Fibroblast of the aortic adventitia (primary cell): ENCODE data around the gene SAMD4A. TPM values are rescaled to one million over a fixed set of nuclear protein-coding genes. Genes with fewer than 3 reads are reported as not detected.

Experiments
- DNase-seq: peaks from one replicate; pipeline ENCODE4 v3.0.0-alpha.2; 2010; ENCODE audit warnings: low read depth
- H3K4me3 ChIP-seq: 2 replicates; pipeline ENCODE4 v1.5.1; 2011; ENCODE audit warnings: low read depth, mild to moderate bottlenecking, control low read depth, low read length, moderate library complexity
- CTCF ChIP-seq: IDR thresholded peaks from 2 replicates; pipeline ENCODE4 v1.5.1; 2011; ENCODE audit warnings: mild to moderate bottlenecking, low read length, control low read depth, inconsistent platforms; ENCODE audit not compliant: insufficient read depth
- total RNA-seq: library from RNA; depleted of rRNA; stranded (reverse); fragments of >200 nt; gene quantifications from 2 replicates; pipeline ENCODE4 v1.2.3, GENCODE V29; 2012; ENCODE audit warnings: low replicate concordance

SAMD4A gene
- total RNA-seq, 1 donor, result 20.1 TPM

- no peak for TF ChIP-seq CTCF
- DNase-seq, result no peak
- H3K4me3 ChIP-seq, result no peak overlapping the region
Observed at GRCh38 chr14:54756656-54757392, 189.9 kb downstream of the SAMD4A start.

- TF ChIP-seq CTCF, result no peak
- DNase-seq, result no peak
- H3K4me3 ChIP-seq, result no peak overlapping the region
Observed at GRCh38 chr14:54758041-54758440, 191.1 kb downstream of the SAMD4A start.

- TF ChIP-seq CTCF, result no peak
- DNase-seq, result no peak
- H3K4me3 ChIP-seq, result no peak overlapping the region
Observed at GRCh38 chr14:54759982-54760585, 193.2 kb downstream of the SAMD4A start.

- H3K4me3 ChIP-seq, result no peak overlapping the region
- TF ChIP-seq CTCF, result no peak
- no peak for DNase-seq
Observed at GRCh38 chr14:54760866-54761575, 194.1 kb downstream of the SAMD4A start.

GRCh38 chr14:54761835-54762234 lies 194.9 kb downstream of the SAMD4A start:
- H3K4me3 ChIP-seq, result no peak overlapping the region
- no peak for DNase-seq

GRCh38 chr14:54762296-54762695 lies 195.4 kb downstream of the SAMD4A start:
- H3K4me3 ChIP-seq, result no peak overlapping the region
- no peak for TF ChIP-seq CTCF
- DNase-seq, result peak; percentile 64

More at GRCh38 chr14:54761835-54762234, 194.9 kb downstream of the SAMD4A start:
- TF ChIP-seq CTCF, result no peak
